HepG2 (cell line): ENCODE results near the gene NCOA3. TPM values are rescaled to one million over a fixed set of nuclear protein-coding genes. Genes with fewer than 3 reads are reported as not detected.

Experiments used
- ATF7 ChIP-seq, 2 experiments: fragments of 450-650 bp in 1 of 2; sonication (generic) in 1 of 2; formaldehyde crosslinking in 1 of 2; IDR thresholded peaks; 2 replicates each; pipeline versions ENCODE4 v1.4.0 to v1.6.1; 2016 to 2020; ENCODE audit warnings: antibody characterized with exemption in 1 of 2, mild to moderate bottlenecking in 1 of 2, missing genetic modification reagents in 1 of 2
- CBX1 ChIP-seq: IDR thresholded peaks from one replicate; pipeline ENCODE4 v1.6.1; 2016; ENCODE audit warnings: antibody characterized with exemption, low read depth
- FOXA3 ChIP-seq: IDR thresholded peaks from 2 replicates; pipeline ENCODE4 v1.6.1; 2016; ENCODE audit warnings: missing genetic modification reagents, missing compliant biosample characterization
- POLR2AphosphoS2 ChIP-seq: IDR thresholded peaks from 2 replicates; pipeline ENCODE4 v1.6.1; 2011; ENCODE audit warnings: low read depth, low read length, improper control_type of control experiment
- SALL2 ChIP-seq: sonication (generic); formaldehyde crosslinking; IDR thresholded peaks from 2 replicates; pipeline ENCODE4 v1.8.1; 2023; ENCODE audit warnings: mild to moderate bottlenecking, missing genetic modification reagents, inconsistent platforms
- SMARCE1 ChIP-seq: fragments of 450-650 bp; IDR thresholded peaks from 2 replicates; pipeline ENCODE4 v1.6.1; 2017; ENCODE audit warnings: borderline replicate concordance
- SRSF1 ChIP-seq: fragments of 200-400 bp; formaldehyde crosslinking; optimal IDR thresholded peaks from 2 replicates; pipeline ENCODE3; 2017; ENCODE audit warnings: mild to moderate bottlenecking, low read depth, low read length, moderate library complexity
- TBX2 ChIP-seq: sonication (generic); formaldehyde crosslinking; IDR thresholded peaks from 2 replicates; pipeline ENCODE4 v1.5.0; 2020; ENCODE audit warnings: missing genetic modification reagents, mild to moderate bottlenecking, borderline replicate concordance
- TMF1 ChIP-seq: sonication (generic); formaldehyde crosslinking; IDR thresholded peaks from 2 replicates; pipeline ENCODE4 v1.8.1; 2022; ENCODE audit warnings: low read depth, missing genetic modification reagents
- ZBED4 ChIP-seq: sonication (generic); formaldehyde crosslinking; IDR thresholded peaks from 2 replicates; pipeline ENCODE4 v1.4.0; 2020; ENCODE audit warnings: missing genetic modification reagents, borderline replicate concordance
- ZNF136 ChIP-seq: sonication (generic); formaldehyde crosslinking; IDR thresholded peaks from 2 replicates; pipeline ENCODE4 v1.8.1; 2022; ENCODE audit warnings: low read depth, mild to moderate bottlenecking, moderate library complexity, missing genetic modification reagents
- ZNF143 ChIP-seq: sonication (generic); formaldehyde crosslinking; IDR thresholded peaks from 2 replicates; pipeline ENCODE4 v1.4.0; 2020; ENCODE audit warnings: missing genetic modification reagents
- ZNF253 ChIP-seq: sonication (generic); formaldehyde crosslinking; IDR thresholded peaks from 2 replicates; pipeline ENCODE4 v1.8.0; 2022; ENCODE audit warnings: mild to moderate bottlenecking, missing genetic modification reagents, borderline replicate concordance
- ZNF577 ChIP-seq: sonication (generic); formaldehyde crosslinking; IDR thresholded peaks from 2 replicates; pipeline ENCODE4 v1.4.0; 2020; ENCODE audit warnings: mild to moderate bottlenecking, low read depth, missing genetic modification reagents, borderline replicate concordance
- ZNF652 ChIP-seq: IDR thresholded peaks from 2 replicates; pipeline ENCODE4 v1.6.1; 2016; ENCODE audit warnings: low read depth, borderline replicate concordance
- ZNF687 ChIP-seq: sonication (generic); formaldehyde crosslinking; IDR thresholded peaks from 2 replicates; pipeline ENCODE4 v1.5.1; 2020; ENCODE audit warnings: mild to moderate bottlenecking, missing genetic modification reagents, moderate library complexity
- ZNF749 ChIP-seq: sonication (generic); formaldehyde crosslinking; IDR thresholded peaks from 2 replicates; pipeline ENCODE4 v1.8.0; 2022; ENCODE audit warnings: mild to moderate bottlenecking, missing genetic modification reagents, moderate library complexity, borderline replicate concordance
- ZSCAN25 ChIP-seq: sonication (generic); formaldehyde crosslinking; IDR thresholded peaks from 2 replicates; pipeline ENCODE4 v1.8.0; 2022; ENCODE audit warnings: mild to moderate bottlenecking, missing genetic modification reagents
- polyA plus RNA-seq, 8 experiments: library from polyadenylated mRNA; depleted of rRNA in 3 of 8; stranded (reverse) in 7 of 8; unstranded in 1 of 8; fragments of >200 nt; fragmentation: Illumina TruSeq in 4 of 8; extraction: Trizol in 4 of 8; gene quantifications; 2 replicates each; pipeline versions ENCODE4 v1.2.1 to v1.2.3, GENCODE V29; 2011 to 2016; ENCODE audit warnings: low read depth in 4 of 8, missing spikeins in 1 of 8, mixed read lengths in 1 of 8; ENCODE audit not compliant: insufficient read depth in 1 of 8
- total RNA-seq, 5 experiments: library from RNA; depleted of rRNA; stranded (reverse); fragments of >200 nt; fragmentation: Illumina TruSeq; extraction: Trizol; gene quantifications; 2 replicates each; pipeline ENCODE4 v1.2.3, GENCODE V29; 2016; ENCODE audit warnings: low read depth in 1 of 5

NCOA3 gene
- total and polyA plus RNA-seq, 2 of the 13 experiments (the other 11 are each of a cell fraction or from before 2014, with no cell fraction given): 35.0 to 56.8 TPM

- peak; percentile 51; the same call in 1 of the 2 replicates for TF ChIP-seq ZBED4 (CRISPR knock-in tag)
- no peak for TF ChIP-seq ZNF253 (CRISPR knock-in tag)
- TF ChIP-seq TBX2: peak; percentile 99
- TF ChIP-seq ZNF577 (CRISPR knock-in tag): no peak
- peak; percentile 84 for TF ChIP-seq ZNF652 (CRISPR knock-in tag)
- TF ChIP-seq ZNF749 (CRISPR knock-in tag): no peak; the same call in 1 of the 2 replicates
- TF ChIP-seq FOXA3 (CRISPR knock-in tag): peak; percentile 99
- no peak for TF ChIP-seq POLR2AphosphoS2
- peak; percentile 79 for TF ChIP-seq ZNF143 (CRISPR knock-in tag)
- TF ChIP-seq CBX1: peak; percentile 92
- TF ChIP-seq TMF1: no peak
- TF ChIP-seq ZNF687 (CRISPR knock-in tag): no peak
- peak; percentile 98 for TF ChIP-seq ZNF136 (CRISPR knock-in tag)
- no peak for TF ChIP-seq SRSF1
- peak; percentile 87 for TF ChIP-seq ATF7 (IDR thresholded peaks at IDR 0.05)
- peak; percentile 91 for TF ChIP-seq ATF7 (CRISPR knock-in tag; IDR thresholded peaks at IDR 0.05)
- peak; percentile 75; the same call in 1 of the 2 replicates for TF ChIP-seq SMARCE1
- peak; percentile 85 for TF ChIP-seq ZSCAN25
- peak; percentile 73 for TF ChIP-seq SALL2 (CRISPR knock-in tag)
These were observed 37.1 kb upstream of the NCOA3 start (continued) for GRCh38 chr20:47464380-47465101.
